IMR-90 (cell line): Measurements from ENCODE around the gene MORN5. TPM values are rescaled to one million over a fixed set of nuclear protein-coding genes. Genes with fewer than 3 reads are reported as not detected.

Source experiments
- ATAC-seq: fragments of 200-7000 bp; cut with Tn5 transposase; 2 replicates; pipeline ENCODE4 v1.9.1; 2020; ENCODE audit warnings: low read depth, mild to moderate bottlenecking, moderate library complexity
- BruUV-seq: library from RNA; stranded (reverse); fragments of 400-500 nt; replicated peaks from 2 replicates; lab custom pipeline; 2021; lab: Mats Ljungman, UMichigan
- CTCF ChIA-PET: fragments of 300-600 bp; formaldehyde crosslinking; extraction: SDS; loops from one replicate; lab custom pipeline; 2021; ENCODE audit warnings: antibody characterized with exemption; lab: Yijun Ruan, JAX
- POLR2A ChIA-PET: fragments of 300-600 bp; sonication (Branson Sonifier 250); formaldehyde crosslinking; loops from one replicate; lab custom pipeline; 2022; ENCODE audit warnings: antibody characterized with exemption; ENCODE audit not compliant: unreplicated experiment; lab: Charles Lee
- DNase-seq: peaks from one replicate; pipeline ENCODE4 v3.0.0; 2013
- H2AFZ ChIP-seq: replicated peaks from 2 replicates; pipeline ENCODE3; 2013; ENCODE audit warnings: low read length, mild to moderate bottlenecking; ENCODE audit not compliant: poor library complexity
- H2AK5ac ChIP-seq: 2 replicates; pipeline ENCODE4 v1.6.1; 2013; ENCODE audit warnings: low read depth, low read length, inconsistent platforms
- H2AK9ac ChIP-seq: replicated peaks from 2 replicates; pipeline ENCODE3; 2013; ENCODE audit warnings: mild to moderate bottlenecking, low read depth, low read length, moderate library complexity; ENCODE audit not compliant: poor library complexity
- H2BK120ac ChIP-seq: 2 replicates; pipeline ENCODE4 v1.6.1; 2013; ENCODE audit warnings: low read depth, low read length, inconsistent platforms
- H2BK15ac ChIP-seq: 3 replicates; pipeline ENCODE4 v1.6.1; 2013; ENCODE audit warnings: low read depth, low read length, inconsistent platforms
- H2BK20ac ChIP-seq: 2 replicates; pipeline ENCODE4 v1.6.1; 2013; ENCODE audit warnings: low read depth, mild to moderate bottlenecking, inconsistent platforms, low read length, moderate library complexity
- H2BK5ac ChIP-seq: 2 replicates; pipeline ENCODE4 v1.6.1; 2013; ENCODE audit warnings: mild to moderate bottlenecking, low read depth, low read length, inconsistent platforms; ENCODE audit not compliant: poor library complexity, severe bottlenecking
- H3K14ac ChIP-seq: replicated peaks from 2 replicates; pipeline ENCODE4 v1.6.1; 2013; ENCODE audit warnings: low read depth, low read length, inconsistent platforms
- H3K18ac ChIP-seq: 2 replicates; pipeline ENCODE4 v1.6.1; 2013; ENCODE audit warnings: low read depth, low read length, control low read depth
- H3K23ac ChIP-seq: 2 replicates; pipeline ENCODE4 v1.6.1; 2013; ENCODE audit warnings: low read depth, low read length, inconsistent platforms
- H3K27ac ChIP-seq: 2 replicates; pipeline ENCODE4 v1.5.1; 2013; ENCODE audit warnings: mild to moderate bottlenecking, control low read depth, low read length; ENCODE audit not compliant: insufficient read depth
- H3K27me3 ChIP-seq: 2 replicates; pipeline ENCODE4 v1.6.1; 2013; ENCODE audit warnings: low read length; ENCODE audit not compliant: control insufficient read depth, insufficient read depth
- H3K36me3 ChIP-seq: 2 replicates; pipeline ENCODE4 v1.6.1; 2013; ENCODE audit warnings: low read length, mixed read lengths; ENCODE audit not compliant: control insufficient read depth, insufficient read depth
- H3K4ac ChIP-seq: 2 replicates; pipeline ENCODE4 v1.6.1; 2013; ENCODE audit warnings: low read depth, low read length, inconsistent platforms
- H3K4me1 ChIP-seq: 2 replicates; pipeline ENCODE4 v1.6.1; 2013; ENCODE audit warnings: low read length, mixed read lengths; ENCODE audit not compliant: control insufficient read depth, insufficient read depth
- H3K4me2 ChIP-seq: 2 replicates; pipeline ENCODE4 v1.6.1; 2013; ENCODE audit warnings: low read depth, mild to moderate bottlenecking, control low read depth, low read length, moderate library complexity
- H3K4me3 ChIP-seq: 2 replicates; pipeline ENCODE4 v1.5.1; 2013; ENCODE audit warnings: low read depth, mild to moderate bottlenecking, control low read depth, low read length, moderate library complexity; ENCODE audit not compliant: insufficient read depth
- H3K56ac ChIP-seq: 2 replicates; pipeline ENCODE4 v1.6.1; 2013; ENCODE audit warnings: low read length, inconsistent platforms; ENCODE audit not compliant: insufficient read depth; ENCODE audit errors: extremely low read depth
- H3K79me1 ChIP-seq, 2 experiments: 2 replicates each; pipeline ENCODE4 v1.6.1; 2013; ENCODE audit warnings: low read length in 2 of 2, inconsistent platforms in 1 of 2, low read depth in 1 of 2
- H3K9ac ChIP-seq: 2 replicates; pipeline ENCODE4 v1.6.1; 2013; ENCODE audit warnings: low read depth, low read length, control low read depth
- H3K9me1 ChIP-seq: 2 replicates; pipeline ENCODE4 v1.6.1; 2013; ENCODE audit warnings: low read length, inconsistent platforms; ENCODE audit not compliant: insufficient read depth
- H3K9me3 ChIP-seq: 2 replicates; pipeline ENCODE4 v1.6.1; 2013; ENCODE audit warnings: low read length; ENCODE audit not compliant: control insufficient read depth, insufficient read depth
- H4K20me1 ChIP-seq: 2 replicates; pipeline ENCODE4 v1.6.1; 2013; ENCODE audit warnings: low read length, inconsistent platforms; ENCODE audit not compliant: insufficient read depth
- H4K5ac ChIP-seq: 2 replicates; pipeline ENCODE4 v1.6.1; 2013; ENCODE audit warnings: mild to moderate bottlenecking, low read depth, low read length, control low read depth
- H4K8ac ChIP-seq, 2 experiments: 2 replicates each; pipeline ENCODE4 v1.6.1; 2013; ENCODE audit warnings: low read depth in 2 of 2, low read length in 2 of 2, control low read depth in 1 of 2, inconsistent platforms in 1 of 2
- H4K91ac ChIP-seq: 2 replicates; pipeline ENCODE4 v1.6.1; 2013; ENCODE audit warnings: low read depth, low read length, inconsistent platforms; ENCODE audit not compliant: insufficient read depth
- CEBPB ChIP-seq: IDR thresholded peaks from 2 replicates; pipeline ENCODE4 v1.6.1; 2012; ENCODE audit warnings: low read depth, low read length, improper control_type of control experiment
- MAZ ChIP-seq: IDR thresholded peaks from 2 replicates; pipeline ENCODE4 v1.6.1; 2012; ENCODE audit warnings: low read depth, mild to moderate bottlenecking, low read length, improper control_type of control experiment, moderate library complexity, borderline replicate concordance
- POLR2A ChIP-seq: IDR thresholded peaks from 2 replicates; pipeline ENCODE4 v1.6.1; 2012; ENCODE audit warnings: mild to moderate bottlenecking, low read depth, low read length
- RAD21 ChIP-seq: IDR thresholded peaks from 2 replicates; pipeline ENCODE4 v1.6.1; 2012; ENCODE audit warnings: low read length, improper control_type of control experiment
- RCOR1 ChIP-seq: IDR thresholded peaks from 2 replicates; pipeline ENCODE4 v1.6.1; 2012; ENCODE audit warnings: mild to moderate bottlenecking, low read length, improper control_type of control experiment; ENCODE audit not compliant: insufficient replicate concordance
- RFX5 ChIP-seq: IDR thresholded peaks from 2 replicates; pipeline ENCODE4 v1.8.0; 2012; ENCODE audit warnings: low read depth, mild to moderate bottlenecking, low read length, moderate library complexity
- SMC3 ChIP-seq: fragments of 150-350 bp; IDR thresholded peaks from 2 replicates; pipeline ENCODE4 v1.6.1; 2016; ENCODE audit warnings: low read depth, mild to moderate bottlenecking, antibody characterized with exemption, low read length, moderate library complexity
- WGBS, 2 experiments: methylation state at CpG; one replicate each; pipeline versions ENCODE4 v1.1.5 to v1.1.7; 2013; ENCODE audit warnings: missing lambda C conversion rate in 2 of 2; ENCODE audit not compliant: insufficient read length in 1 of 2; ENCODE audit errors: extremely low coverage in 2 of 2; 5-methylcytosine and 5-hydroxymethylcytosine counted together
- dilution Hi-C: fragments of 300-500 bp; cut with HindIII; formaldehyde crosslinking; loops from one replicate; pipeline ENCODE4 v1.14.3; 2018; ENCODE audit warnings: low sequenced_read_pairs; ENCODE audit not compliant: unreplicated experiment
- in situ Hi-C: fragments of 300-500 bp; cut with MboI; formaldehyde crosslinking; loops from 3 replicates; pipeline ENCODE4 v1.14.3; 2019; ENCODE audit warnings: low sequenced_read_pairs, inconsistent platforms, mixed read lengths
- intact Hi-C: fragments of 100-400 bp; cut with micrococcal nuclease; formaldehyde crosslinking; loops from 2 replicates; pipeline ENCODE4 v1.10.0; 2022
- polyA plus RNA-seq, 3 experiments: library from polyadenylated mRNA; depleted of rRNA; stranded (reverse); fragments of >200 nt; gene quantifications; 2 replicates each; pipeline ENCODE4 v1.2.3, GENCODE V29; 2012; ENCODE audit warnings: low replicate concordance in 1 of 3
- total RNA-seq: library from RNA; depleted of rRNA; stranded (reverse); fragments of >200 nt; gene quantifications from 2 replicates; pipeline ENCODE4 v1.2.3, GENCODE V29; 2012
- TF ChIP-seq, protein P1 (sequence below): fragments of 150-350 bp; IDR thresholded peaks from 2 replicates; pipeline ENCODE4 v1.6.1; 2017; ENCODE audit warnings: mild to moderate bottlenecking, antibody characterized with exemption, low read length, low read depth
- TF ChIP-seq, protein P2 (sequence below): fragments of 150-350 bp; IDR thresholded peaks from 2 replicates; pipeline ENCODE4 v1.6.1; 2016; ENCODE audit warnings: low read depth, mild to moderate bottlenecking, low read length, moderate library complexity, borderline replicate concordance

The MORN5 gene
- total and polyA plus RNA-seq, 2 of the 4 experiments (the other 2 are of a cell fraction) = not detected

DNA sequence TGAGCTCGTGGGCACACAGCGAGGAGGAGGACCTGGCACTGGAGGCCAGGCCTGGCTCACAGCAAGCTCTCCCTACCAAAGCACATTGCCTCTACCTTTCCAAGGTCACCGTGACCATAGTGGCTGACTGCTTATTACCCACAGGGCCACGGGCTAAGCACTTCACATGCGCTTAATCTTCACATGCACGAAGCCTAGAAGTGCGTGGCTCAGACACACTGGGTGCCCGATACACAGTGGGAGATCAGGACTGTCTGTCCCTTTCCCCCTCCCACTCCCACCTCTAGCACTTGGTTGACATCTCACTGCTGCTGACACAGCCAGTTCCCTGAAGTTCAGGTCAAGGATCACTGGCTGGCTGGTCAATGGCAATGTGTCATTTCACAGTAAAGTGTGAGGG, 45.5 kb downstream of the MORN5 start:
- Histone ChIP-seq H3K56ac (no peak overlapping the region), H4K5ac (no peak overlapping the region), H3K9ac (no peak overlapping the region), H3K4me2 (no peak overlapping the region), H3K4ac (no peak overlapping the region; the same call in 1 of the 2 replicates), H3K23ac (no peak overlapping the region), H3K9me3 (no peaks in the 10 kb centered on the region), H3K27me3 (peaks cover 10% of the 10 kb centered on the region; the same call in 1 of the 2 replicates), H2BK20ac (no peak overlapping the region), H3K36me3 (no peaks in the 10 kb centered on the region), H4K91ac (no peak overlapping the region), H2BK5ac (no peak overlapping the region), H4K20me1 (peaks cover 4% of the 10 kb centered on the region; the same call in 1 of the 2 replicates), H2BK15ac (no peak overlapping the region), H3K9me1 (no peaks in the 10 kb centered on the region; the same call in 1 of the 2 replicates), H2AK5ac (peak overlapping the region; percentile 15), H3K27ac (no peak overlapping the region), H3K4me1 (peaks cover 8% of the 10 kb centered on the region; the same call in 1 of the 2 replicates), H2AFZ (no peak overlapping the region), H3K14ac (no peak overlapping the region), H3K18ac (no peak overlapping the region), H4K8ac (no peak overlapping the region), H2BK120ac (no peak overlapping the region), H3K79me1 (no peaks in the 10 kb centered on the region), H3K4me3 (no peak overlapping the region), H2AK9ac (no peak overlapping the region)
- no TSS peak for BruUV-seq
- ChIA-PET POLR2A (no interaction called here), CTCF (no interaction called here)
- ATAC-seq (no peak), DNase-seq (no peak)
- WGBS, 2 experiments = 98% methylated on average over 6 of the region's 8 CpGs; no CpG with 5 or more reads in 1 of the 2 experiments
- TF ChIP-seq RFX5 (no peak), SMC3 (no peak), CEBPB (no peak), RAD21 (no peak), RCOR1 (no peak), MAZ (no peak), POLR2A (no peak)
- TF ChIP-seq, protein P1, sequence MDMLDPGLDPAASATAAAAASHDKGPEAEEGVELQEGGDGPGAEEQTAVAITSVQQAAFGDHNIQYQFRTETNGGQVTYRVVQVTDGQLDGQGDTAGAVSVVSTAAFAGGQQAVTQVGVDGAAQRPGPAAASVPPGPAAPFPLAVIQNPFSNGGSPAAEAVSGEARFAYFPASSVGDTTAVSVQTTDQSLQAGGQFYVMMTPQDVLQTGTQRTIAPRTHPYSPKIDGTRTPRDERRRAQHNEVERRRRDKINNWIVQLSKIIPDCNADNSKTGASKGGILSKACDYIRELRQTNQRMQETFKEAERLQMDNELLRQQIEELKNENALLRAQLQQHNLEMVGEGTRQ = no peak
- TF ChIP-seq, protein P2, sequence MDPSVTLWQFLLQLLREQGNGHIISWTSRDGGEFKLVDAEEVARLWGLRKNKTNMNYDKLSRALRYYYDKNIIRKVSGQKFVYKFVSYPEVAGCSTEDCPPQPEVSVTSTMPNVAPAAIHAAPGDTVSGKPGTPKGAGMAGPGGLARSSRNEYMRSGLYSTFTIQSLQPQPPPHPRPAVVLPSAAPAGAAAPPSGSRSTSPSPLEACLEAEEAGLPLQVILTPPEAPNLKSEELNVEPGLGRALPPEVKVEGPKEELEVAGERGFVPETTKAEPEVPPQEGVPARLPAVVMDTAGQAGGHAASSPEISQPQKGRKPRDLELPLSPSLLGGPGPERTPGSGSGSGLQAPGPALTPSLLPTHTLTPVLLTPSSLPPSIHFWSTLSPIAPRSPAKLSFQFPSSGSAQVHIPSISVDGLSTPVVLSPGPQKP = no peak
- in situ Hi-C loops = no loop called here
- intact Hi-C loops = no loop called here
- dilution Hi-C loops = no loop called here
